Smooth muscle cell (in vitro differentiated cells): Measurements from ENCODE around the gene SLC10A7. TPM values are rescaled to one million over a fixed set of nuclear protein-coding genes. Genes with fewer than 3 reads are reported as not detected.
"Not testable (repeated sequence)": the region's sequence is repeated elsewhere in the genome, so short reads cannot be mapped to it uniquely, and the experiment has no call there.

Experiments
- DNase-seq: peaks from one replicate; lab custom pipeline; 2025; ENCODE audit not compliant: unreplicated experiment; lab: John Stamatoyannopoulos, UW
- H2AFZ ChIP-seq: fragments of 200-600 bp; sonication (generic); 2 replicates; pipeline ENCODE4 v1.6.0; 2016; ENCODE audit warnings: antibody characterized with exemption, low read depth, mild to moderate bottlenecking
- H3F3A ChIP-seq: fragments of 200-600 bp; sonication (generic); 2 replicates; pipeline ENCODE4 v1.6.0; 2017; ENCODE audit warnings: antibody characterized with exemption, low read depth
- H3K27ac ChIP-seq: fragments of 200-600 bp; sonication (generic); 2 replicates; pipeline ENCODE4 v1.5.1; 2016; ENCODE audit warnings: low read depth, mild to moderate bottlenecking
- H3K27me3 ChIP-seq: fragments of 200-600 bp; sonication (generic); 2 replicates; pipeline ENCODE4 v1.6.1; 2016; ENCODE audit warnings: low read depth, mild to moderate bottlenecking
- H3K36me3 ChIP-seq: fragments of 200-600 bp; sonication (generic); 2 replicates; pipeline ENCODE4 v1.5.1; 2016; ENCODE audit warnings: low read depth
- H3K4me1 ChIP-seq: fragments of 200-600 bp; sonication (generic); 2 replicates; pipeline ENCODE4 v1.5.1; 2016; ENCODE audit warnings: low read depth
- H3K4me2 ChIP-seq: fragments of 200-600 bp; sonication (generic); 2 replicates; pipeline ENCODE4 v1.6.0; 2016; ENCODE audit warnings: mild to moderate bottlenecking
- H3K4me3 ChIP-seq: fragments of 200-600 bp; sonication (generic); 2 replicates; pipeline ENCODE4 v1.5.1; 2016; ENCODE audit warnings: mild to moderate bottlenecking
- H3K79me2 ChIP-seq: fragments of 200-600 bp; sonication (generic); 2 replicates; pipeline ENCODE4 v1.6.0; 2016; ENCODE audit warnings: low read depth, mild to moderate bottlenecking
- H3K9ac ChIP-seq: fragments of 200-600 bp; sonication (generic); 2 replicates; pipeline ENCODE4 v1.6.0; 2016; ENCODE audit warnings: low read depth
- H3K9me3 ChIP-seq: fragments of 200-600 bp; sonication (generic); replicated peaks from 2 replicates; pipeline ENCODE4 v1.5.1; 2016; ENCODE audit warnings: low read depth
- H4K20me1 ChIP-seq: fragments of 200-600 bp; sonication (generic); 2 replicates; pipeline ENCODE4 v1.6.0; 2016; ENCODE audit warnings: low read depth
- WGBS: methylation state at CpG from one replicate; pipeline ENCODE4 v1.1.7; 2016; ENCODE audit warnings: low lambda C conversion rate; 5-methylcytosine and 5-hydroxymethylcytosine counted together
- polyA plus RNA-seq: library from polyadenylated mRNA; unstranded; fragments of >200 nt; fragmentation: Nextera tagmentation; extraction: Ambion mirVana; gene quantifications from 2 replicates; pipeline ENCODE4 v1.2.1, GENCODE V29; 2016
- total RNA-seq: library from RNA; depleted of rRNA; stranded (reverse); fragments of >200 nt; gene quantifications from 2 replicates; pipeline ENCODE4 v1.2.3, GENCODE V29; 2014
- TF ChIP-seq, protein P1 (sequence below): fragments of 200-600 bp; sonication (generic); IDR thresholded peaks from 2 replicates; pipeline ENCODE4 v1.5.1; 2017; ENCODE audit warnings: borderline replicate concordance, mild to moderate bottlenecking, antibody characterized with exemption; ENCODE audit not compliant: insufficient read depth, poor library complexity, severe bottlenecking

SLC10A7 gene
- total and polyA plus RNA-seq, 2 experiments from 2014 or later: 10.3 to 24.8 TPM

- no peak overlapping the region for H2AFZ ChIP-seq
- 94% methylated on average over 3 of the region's 3 CpGs for WGBS
- peaks cover 4% of the 10 kb centered on the region for H3K79me2 ChIP-seq
- H4K20me1 ChIP-seq: peaks cover 81% of the 10 kb centered on the region
- DNase-seq: no peak
- TF ChIP-seq, protein P1, sequence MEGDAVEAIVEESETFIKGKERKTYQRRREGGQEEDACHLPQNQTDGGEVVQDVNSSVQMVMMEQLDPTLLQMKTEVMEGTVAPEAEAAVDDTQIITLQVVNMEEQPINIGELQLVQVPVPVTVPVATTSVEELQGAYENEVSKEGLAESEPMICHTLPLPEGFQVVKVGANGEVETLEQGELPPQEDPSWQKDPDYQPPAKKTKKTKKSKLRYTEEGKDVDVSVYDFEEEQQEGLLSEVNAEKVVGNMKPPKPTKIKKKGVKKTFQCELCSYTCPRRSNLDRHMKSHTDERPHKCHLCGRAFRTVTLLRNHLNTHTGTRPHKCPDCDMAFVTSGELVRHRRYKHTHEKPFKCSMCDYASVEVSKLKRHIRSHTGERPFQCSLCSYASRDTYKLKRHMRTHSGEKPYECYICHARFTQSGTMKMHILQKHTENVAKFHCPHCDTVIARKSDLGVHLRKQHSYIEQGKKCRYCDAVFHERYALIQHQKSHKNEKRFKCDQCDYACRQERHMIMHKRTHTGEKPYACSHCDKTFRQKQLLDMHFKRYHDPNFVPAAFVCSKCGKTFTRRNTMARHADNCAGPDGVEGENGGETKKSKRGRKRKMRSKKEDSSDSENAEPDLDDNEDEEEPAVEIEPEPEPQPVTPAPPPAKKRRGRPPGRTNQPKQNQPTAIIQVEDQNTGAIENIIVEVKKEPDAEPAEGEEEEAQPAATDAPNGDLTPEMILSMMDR: no peak
- no peak overlapping the region for H3K27ac ChIP-seq
- no peaks in the 10 kb centered on the region for H3K27me3 ChIP-seq
- H3K9me3 ChIP-seq: no peaks in the 10 kb centered on the region
- H3K9ac ChIP-seq: no peak overlapping the region
- no peak overlapping the region for H3K4me3 ChIP-seq
- H3K4me1 ChIP-seq: no peaks in the 10 kb centered on the region
- H3F3A ChIP-seq: no peaks in the 10 kb centered on the region
- no peak overlapping the region for H3K4me2 ChIP-seq
- H3K36me3 ChIP-seq: no peaks in the 10 kb centered on the region
Observed at GRCh38 chr4:146369446-146369845, 152.3 kb downstream of the SLC10A7 start.

- Histone ChIP-seq H3K4me1 (no peaks in the 10 kb centered on the region), H2AFZ (no peak overlapping the region), H3K36me3 (no peaks in the 10 kb centered on the region), H3K9ac (no peak overlapping the region), H3F3A (no peaks in the 10 kb centered on the region), H3K9me3 (no peaks in the 10 kb centered on the region), H3K27me3 (no peaks in the 10 kb centered on the region), H3K27ac (no peak overlapping the region), H3K79me2 (peaks cover 4% of the 10 kb centered on the region), H4K20me1 (peaks cover 75% of the 10 kb centered on the region), H3K4me3 (no peak overlapping the region), H3K4me2 (no peak overlapping the region)
- 39% methylated on average over 2 of the region's 2 CpGs for WGBS
- TF ChIP-seq, protein P1: no peak
- DNase-seq: no peak
Observed at GRCh38 chr4:146368209-146368608, 153.5 kb downstream of the SLC10A7 start.

- Histone ChIP-seq H4K20me1 (peaks cover 70% of the 10 kb centered on the region), H3K27me3 (no peaks in the 10 kb centered on the region), H3K9ac (no peak overlapping the region), H3F3A (no peaks in the 10 kb centered on the region), H3K4me1 (no peaks in the 10 kb centered on the region), H3K27ac (no peak overlapping the region), H3K36me3 (no peaks in the 10 kb centered on the region), H2AFZ (no peak overlapping the region), H3K9me3 (no peaks in the 10 kb centered on the region), H3K4me2 (no peak overlapping the region), H3K79me2 (peaks cover 8% of the 10 kb centered on the region), H3K4me3 (no peak overlapping the region)
- 91% methylated on average over 1 of the region's 1 CpG for WGBS
- DNase-seq: no peak
- TF ChIP-seq, protein P1: no peak
Observed at GRCh38 chr4:146367347-146367746, 154.4 kb downstream of the SLC10A7 start.

DNA sequence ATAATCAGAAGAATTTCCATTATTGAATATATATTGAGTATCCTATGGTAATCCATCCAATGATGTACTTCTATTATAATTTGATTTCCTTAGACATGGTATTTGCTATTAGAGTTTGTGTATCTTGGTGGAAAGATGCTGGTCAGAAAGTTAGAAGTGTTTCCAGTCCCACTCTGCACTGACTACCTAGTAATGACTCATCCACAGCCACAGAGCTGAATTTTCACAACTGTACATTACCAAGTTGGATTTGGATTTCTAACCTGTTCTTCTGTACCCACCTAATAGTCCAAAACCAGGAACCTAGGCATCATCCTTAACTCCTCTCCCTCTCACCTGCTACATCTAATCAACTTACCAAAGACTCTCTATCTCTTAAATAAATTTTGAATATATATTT lies 162.0 kb downstream of the SLC10A7 start:
- Histone ChIP-seq H3K36me3 (no peaks in the 10 kb centered on the region), H4K20me1 (peaks cover 24% of the 10 kb centered on the region), H3K27me3 (no peaks in the 10 kb centered on the region), H3K9me3 (no peaks in the 10 kb centered on the region), H3K27ac (no peak overlapping the region), H3K4me2 (no peak overlapping the region), H3K9ac (no peak overlapping the region), H3F3A (no peaks in the 10 kb centered on the region), H3K4me3 (no peak overlapping the region), H3K79me2 (peaks cover 5% of the 10 kb centered on the region), H2AFZ (no peak overlapping the region), H3K4me1 (no peaks in the 10 kb centered on the region)
- TF ChIP-seq, protein P1: no peak
- no peak for DNase-seq

- H3K27me3 ChIP-seq, H3K79me2 ChIP-seq, H3K9ac ChIP-seq, H3K36me3 ChIP-seq, H3K4me1 ChIP-seq, H3F3A ChIP-seq, DNase-seq, H3K27ac ChIP-seq, H3K9me3 ChIP-seq, H2AFZ ChIP-seq: not testable (repeated sequence)
- WGBS: 19% methylated on average over 19 of the region's 26 CpGs
- Histone ChIP-seq H3K4me2 (peak overlapping the region; percentile 67), H3K4me3 (peak overlapping the region; percentile 50), H4K20me1 (peaks cover 11% of the 10 kb centered on the region)
Observed at GRCh38 chr4:146350114-146350513, 171.6 kb downstream of the SLC10A7 start.
